Hypothalamus (tissue), 51 donors: ENCODE data around the gene INAVA.
A peak's percentile ranks its signal among the peaks of the same experiment; 100 is the strongest.

Source experiments
- DNase-seq, 51 donors: peaks; one replicate each; lab custom pipeline; 2025; lab: John Stamatoyannopoulos, UW

INAVA gene, protein sequence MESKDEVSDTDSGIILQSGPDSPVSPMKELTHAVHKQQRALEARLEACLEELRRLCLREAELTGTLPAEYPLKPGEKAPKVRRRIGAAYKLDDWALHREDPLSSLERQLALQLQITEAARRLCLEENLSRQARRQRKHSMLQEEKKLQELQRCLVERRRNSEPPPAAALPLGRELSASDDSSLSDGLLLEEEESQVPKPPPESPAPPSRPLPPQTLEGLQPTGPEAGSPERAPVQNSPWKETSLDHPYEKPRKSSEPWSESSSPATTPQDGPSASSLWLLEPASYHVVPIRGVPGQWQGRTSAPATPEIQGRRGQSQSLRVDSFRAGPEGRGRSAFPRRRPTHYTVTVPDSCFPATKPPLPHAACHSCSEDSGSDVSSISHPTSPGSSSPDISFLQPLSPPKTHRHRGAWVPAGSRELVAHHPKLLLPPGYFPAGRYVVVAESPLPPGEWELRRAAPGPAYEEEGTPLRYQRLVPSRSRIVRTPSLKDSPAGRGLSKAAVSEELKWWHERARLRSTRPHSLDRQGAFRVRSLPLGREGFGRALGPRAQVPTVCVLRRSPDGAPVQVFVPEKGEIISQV

DNA sequence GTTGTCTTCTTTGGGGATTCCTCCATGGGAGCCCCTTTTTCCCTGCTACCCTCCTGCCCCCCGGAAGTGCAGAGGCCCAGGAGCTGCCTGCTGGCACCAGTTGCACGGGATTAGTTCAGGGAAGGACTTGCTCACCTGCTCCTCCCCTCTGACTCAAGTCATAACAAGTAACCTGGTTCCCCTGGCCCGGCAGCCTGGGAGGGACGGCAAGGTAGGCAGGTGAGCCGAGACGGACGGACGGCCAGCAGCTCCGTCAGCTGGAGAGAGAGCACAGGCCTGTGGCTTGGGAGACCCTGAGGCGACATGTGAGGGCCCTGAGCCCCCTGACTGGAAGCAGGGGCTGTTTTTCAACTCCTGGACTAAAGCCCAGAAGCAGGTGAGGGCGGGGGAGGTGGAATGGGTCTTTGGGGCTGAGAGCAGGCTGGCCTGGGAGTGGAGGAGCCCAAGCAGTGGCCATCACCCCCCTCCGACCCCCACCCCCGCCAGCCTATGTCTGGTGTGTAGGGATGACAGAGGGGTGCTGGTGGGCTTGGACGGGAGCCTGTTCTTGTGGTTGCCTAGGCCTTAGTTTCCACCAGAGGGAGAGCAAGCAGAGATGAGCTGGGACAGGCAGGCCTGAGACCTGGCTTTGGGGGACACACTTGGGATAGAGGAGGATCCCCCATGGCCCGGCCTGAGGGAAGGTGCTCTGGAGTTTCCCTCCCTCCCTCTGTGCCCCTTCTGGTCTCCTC, at the start of gene INAVA:
TSS of gene INAVA (plus strand) at position 189 of the 731 bp plus-strand sequence. CDS start 3,501 bp downstream, outside the sequence.
- DNase-seq, result no peak

GRCh38 chr1:200845360-200845759, 49.3 kb upstream of the INAVA start:
- DNase-seq, result no peak

DNA sequence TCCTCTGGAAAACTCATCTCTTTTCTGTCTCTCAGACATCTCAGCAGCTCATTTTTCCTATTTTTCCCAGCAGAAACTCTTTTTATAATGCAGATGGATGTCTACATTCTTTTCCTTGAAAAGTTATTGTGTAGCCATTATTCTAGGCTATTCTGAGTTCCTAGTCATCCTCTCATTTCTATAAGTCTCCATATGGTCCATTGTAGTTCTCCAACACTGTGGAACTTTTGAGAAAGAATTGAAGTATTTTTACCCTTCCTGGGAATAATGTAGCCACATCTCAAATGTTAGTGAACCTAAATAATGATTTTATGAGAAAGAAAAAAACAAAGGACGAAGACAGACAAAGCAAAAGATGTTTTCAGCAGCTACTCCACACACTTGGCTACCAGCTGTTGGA, 48.3 kb upstream of the INAVA start:
- DNase-seq, result no peak

DNA sequence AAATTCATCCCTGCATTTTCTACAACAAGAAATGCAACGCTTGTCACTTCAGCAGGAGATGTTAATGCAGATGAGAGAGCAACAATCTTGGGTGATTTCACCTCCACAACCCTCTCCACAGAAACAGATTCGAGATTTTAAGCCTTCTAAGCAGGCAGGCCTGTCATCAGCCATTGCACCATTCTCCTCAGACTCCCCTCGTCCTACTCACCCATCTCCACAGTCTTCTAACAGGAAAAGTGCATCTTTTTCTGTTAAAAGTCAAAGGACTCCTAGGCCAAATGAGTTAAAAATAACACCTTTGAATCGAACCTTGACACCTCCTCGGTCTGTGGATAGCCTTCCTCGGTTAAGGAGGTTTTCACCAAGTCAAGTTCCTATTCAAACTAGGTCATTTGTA, 45.3 kb upstream of the INAVA start:
- no peak for DNase-seq

GRCh38 chr1:200850554-200850953, 44.1 kb upstream of the INAVA start:
- no peak for DNase-seq

- no peak for DNase-seq
Measured at GRCh38 chr1:200856716-200857357, 37.9 kb upstream of the INAVA start.

- DNase-seq, result no peak
Measured at GRCh38 chr1:200857804-200858203, 36.9 kb upstream of the INAVA start.

DNA sequence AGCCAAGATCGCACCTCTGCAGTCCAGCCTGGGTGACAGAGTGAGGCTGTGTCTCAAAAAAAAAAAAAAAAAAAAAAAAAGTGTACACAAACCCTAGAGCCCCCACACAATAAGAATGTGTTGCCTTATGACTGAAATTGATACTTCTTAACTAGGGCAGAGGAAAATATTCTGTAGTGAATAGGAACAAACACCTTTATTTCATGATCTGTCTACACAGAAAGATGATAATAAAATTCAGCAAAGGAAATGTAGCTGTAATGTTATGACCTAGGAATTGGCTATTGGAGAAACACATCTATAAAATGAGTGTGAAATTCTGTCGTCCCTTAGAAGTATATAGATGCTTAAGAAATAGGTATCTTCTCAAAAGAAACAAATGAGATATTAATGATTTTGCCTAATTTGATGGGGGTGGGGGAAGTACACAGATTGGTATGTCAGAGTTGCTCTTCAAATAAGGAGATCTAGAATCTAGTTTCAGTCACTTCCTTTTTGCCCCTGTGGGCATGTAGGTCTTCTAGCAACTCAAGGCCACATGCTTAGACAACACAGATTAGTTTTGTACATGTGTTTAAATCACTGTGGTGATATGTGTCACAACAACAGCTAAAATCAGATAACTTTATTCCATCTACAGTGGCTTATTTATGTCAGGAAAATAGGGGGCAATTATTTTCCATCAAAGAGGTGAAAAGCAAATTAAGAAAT, 32.6 kb upstream of the INAVA start:
- no peak for DNase-seq

DNA sequence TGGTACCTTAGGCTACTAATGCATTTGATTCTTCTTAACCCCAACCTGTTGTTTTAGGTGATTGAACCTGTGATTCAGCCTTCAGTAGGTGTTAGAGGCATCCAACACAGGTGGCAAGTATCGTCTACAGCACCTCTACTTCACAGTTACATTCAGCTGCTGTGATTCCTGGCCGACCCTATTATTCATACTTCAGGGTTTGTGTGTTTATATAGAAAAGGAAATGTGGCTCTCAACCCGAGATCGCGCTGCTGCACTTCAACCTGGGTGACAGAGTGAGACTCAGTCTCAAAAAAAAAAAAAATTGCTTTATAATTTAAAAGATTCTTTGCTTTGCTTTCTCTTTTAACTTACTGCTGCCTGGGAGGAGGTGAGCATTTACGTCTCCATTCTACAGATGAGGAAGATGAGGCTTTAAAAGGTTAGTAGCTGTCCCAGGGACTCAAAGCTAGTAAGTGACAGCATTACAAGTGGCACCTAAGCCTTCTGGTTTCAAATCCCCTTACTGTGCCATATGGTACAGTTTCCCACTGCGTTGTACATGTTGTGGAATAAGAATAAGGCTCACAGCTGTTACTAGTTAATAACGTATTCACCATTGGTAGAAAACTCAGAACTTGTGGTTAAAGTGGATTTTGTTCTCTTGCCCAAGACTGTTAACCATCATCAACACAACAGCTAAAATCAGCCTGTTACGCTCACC, 31.8 kb upstream of the INAVA start:
- DNase-seq, result no peak

- DNase-seq, result no peak
Measured at GRCh38 chr1:200866116-200866515, 28.6 kb upstream of the INAVA start.

DNA sequence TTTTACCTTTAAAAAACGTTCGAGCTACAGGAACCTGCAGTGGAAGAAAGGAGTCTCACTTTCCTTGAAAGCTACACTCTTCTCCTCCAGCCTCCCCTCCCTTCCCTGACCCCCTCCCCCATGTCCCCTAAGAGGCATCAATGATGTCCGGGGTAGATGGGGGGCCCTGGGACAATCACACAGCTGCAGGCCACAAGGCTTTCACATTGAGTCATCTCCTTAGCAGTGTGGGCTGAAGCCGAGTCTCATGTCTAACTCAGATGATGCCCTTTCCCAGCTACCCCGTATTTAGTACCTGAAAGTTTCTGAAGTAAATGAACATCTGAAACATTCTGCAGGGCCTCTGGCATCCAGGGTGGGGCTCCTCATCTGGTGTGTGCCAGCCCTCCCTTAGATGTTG, 28.2 kb upstream of the INAVA start:
- DNase-seq, result peak in 1 of 51 donors; percentile 8

- no peak for DNase-seq
Measured at GRCh38 chr1:200867018-200867811, 27.5 kb upstream of the INAVA start.

DNA sequence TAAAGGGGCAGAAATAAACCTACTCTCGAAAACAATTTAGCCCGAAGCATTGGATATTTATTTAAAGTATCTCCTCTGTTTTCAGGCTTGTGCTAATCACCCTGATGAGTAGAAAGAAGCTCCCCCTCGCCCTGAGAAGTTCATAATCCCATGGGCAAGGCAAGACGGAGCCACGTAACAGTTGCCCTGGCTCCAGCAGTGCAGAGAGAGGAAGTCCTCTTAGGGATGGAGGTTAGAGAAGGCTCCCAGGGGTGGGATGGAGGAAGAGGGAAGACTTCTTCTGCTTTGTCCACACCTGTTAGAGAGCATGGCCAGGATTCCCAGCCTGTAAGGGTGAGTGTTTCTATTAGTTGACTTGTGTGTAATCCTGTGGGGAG, 25.3 kb upstream of the INAVA start:
- no peak for DNase-seq

- DNase-seq, result no peak
Measured at GRCh38 chr1:200869753-200870391, 24.8 kb upstream of the INAVA start.

DNA sequence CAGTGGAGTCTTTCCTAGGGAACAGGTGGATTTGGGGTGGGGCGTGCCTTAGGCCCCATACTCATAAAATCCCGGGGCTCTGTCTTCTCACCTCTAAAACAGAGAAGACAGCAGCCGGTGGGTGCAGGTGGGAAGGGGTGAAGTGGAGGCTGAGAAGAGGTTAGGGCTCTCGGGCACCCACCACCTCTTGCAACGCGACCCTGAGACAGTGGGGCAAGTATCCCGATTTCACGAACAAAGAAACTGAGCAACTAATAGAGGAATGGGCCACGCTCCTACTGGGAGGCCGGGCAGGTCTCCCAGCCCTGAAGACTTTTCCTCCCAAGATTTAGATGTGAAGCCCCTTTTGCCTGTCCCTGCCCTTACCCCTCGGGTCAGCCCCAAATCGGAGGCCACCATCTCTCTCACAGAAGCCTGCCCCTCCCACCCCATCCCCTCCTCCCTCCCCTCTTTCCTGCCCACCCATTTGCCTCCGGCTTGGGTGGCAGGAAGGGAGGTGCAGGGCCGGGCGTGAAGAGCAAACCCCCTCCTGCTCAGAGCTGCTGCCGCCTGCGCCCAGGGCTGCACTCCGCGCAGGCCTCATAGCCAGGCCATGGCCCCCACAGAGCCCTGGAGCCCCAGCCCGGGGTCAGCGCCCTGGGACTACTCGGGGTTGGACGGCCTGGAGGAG, 22.1 kb upstream of the INAVA start, which contains the start of gene GPR25:
TSS of gene GPR25 (plus strand) at position 536 of the 670 bp plus-strand sequence. CDS start at position 593, 57 bp downstream.
- no peak for DNase-seq

DNA sequence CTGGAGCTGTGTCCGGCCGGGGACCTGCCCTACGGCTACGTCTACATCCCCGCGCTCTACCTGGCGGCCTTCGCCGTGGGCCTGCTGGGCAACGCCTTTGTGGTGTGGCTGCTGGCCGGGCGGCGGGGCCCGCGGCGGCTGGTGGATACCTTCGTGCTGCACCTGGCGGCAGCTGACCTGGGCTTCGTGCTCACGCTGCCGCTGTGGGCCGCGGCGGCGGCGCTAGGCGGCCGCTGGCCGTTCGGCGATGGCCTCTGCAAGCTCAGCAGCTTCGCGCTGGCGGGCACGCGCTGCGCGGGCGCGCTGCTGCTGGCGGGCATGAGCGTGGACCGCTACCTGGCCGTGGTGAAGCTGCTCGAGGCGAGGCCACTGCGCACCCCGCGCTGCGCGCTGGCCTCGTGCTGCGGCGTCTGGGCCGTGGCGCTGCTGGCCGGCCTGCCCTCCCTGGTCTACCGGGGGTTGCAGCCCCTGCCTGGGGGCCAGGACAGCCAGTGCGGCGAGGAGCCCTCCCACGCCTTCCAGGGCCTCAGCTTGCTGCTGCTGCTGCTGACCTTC, 21.5 kb upstream of the INAVA start:
- peak in 2 of 51 donors; percentile 19 to 20 for DNase-seq

DNA sequence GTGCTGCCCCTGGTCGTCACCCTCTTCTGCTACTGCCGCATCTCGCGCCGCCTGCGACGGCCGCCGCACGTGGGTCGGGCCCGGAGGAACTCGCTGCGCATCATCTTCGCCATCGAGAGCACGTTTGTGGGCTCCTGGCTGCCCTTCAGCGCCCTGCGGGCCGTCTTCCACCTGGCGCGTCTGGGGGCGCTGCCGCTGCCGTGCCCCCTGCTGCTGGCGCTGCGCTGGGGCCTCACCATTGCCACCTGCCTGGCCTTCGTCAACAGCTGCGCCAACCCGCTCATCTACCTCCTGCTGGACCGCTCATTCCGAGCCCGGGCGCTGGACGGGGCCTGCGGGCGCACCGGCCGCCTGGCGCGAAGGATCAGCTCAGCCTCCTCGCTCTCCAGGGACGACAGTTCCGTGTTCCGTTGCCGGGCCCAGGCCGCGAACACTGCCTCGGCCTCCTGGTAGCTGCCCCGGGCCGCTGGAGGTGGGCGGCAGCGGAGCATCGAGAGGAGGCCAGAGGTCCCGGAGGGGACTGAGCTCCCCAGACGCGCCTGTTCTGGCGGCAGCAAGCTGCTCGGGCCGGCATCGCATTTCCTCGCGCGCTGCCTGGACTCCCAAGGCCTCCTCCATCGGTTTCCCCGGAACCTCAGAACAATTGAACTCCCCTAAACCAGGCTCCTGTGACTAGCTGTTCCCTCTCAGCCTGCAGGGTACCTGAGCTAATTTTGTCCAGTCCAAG, 20.9 kb upstream of the INAVA start:
- DNase-seq, result no peak
